ENCODE measurements around the gene YY1. TPM values are rescaled to one million over a fixed set of nuclear protein-coding genes. Genes with fewer than 3 reads are reported as not detected.

The YY1 gene
- total RNA-seq, 1 donor from 2014 or later = 56.3 TPM

- no peak for DNase-seq (ENCODE audit: low read depth, low spot score)
Observed at GRCh38 chr14:100332071-100332639, 93.2 kb downstream of the YY1 start.

Other genes with a start within 250 kb of the YY1 start
- gene EVL, start 173.7 kb upstream of the YY1 start, total RNA-seq = 10.5 and 14.0 TPM in 2 replicates
- 0.04 and 1.1 TPM in 2 replicates for gene DEGS2, start 79.5 kb upstream of the YY1 start, total RNA-seq
- 36.1 and 52.6 TPM in 2 replicates for gene SLC25A29, start 67.3 kb downstream of the YY1 start, total RNA-seq
- 0.04 TPM in 1 of 2 replicates, not detected in the other for gene SLC25A47, start 84.2 kb downstream of the YY1 start, total RNA-seq
- 20.8 and 21.7 TPM in 2 replicates for gene WDR25, start 137.3 kb downstream of the YY1 start, total RNA-seq